RWPE2 (cell line): ENCODE data around the gene SLC22A15.
A peak's percentile ranks its signal among the peaks of the same experiment; 100 is the strongest.

ENCODE experiments used
- ATAC-seq: fragments of 200-7000 bp; cut with Tn5 transposase; 3 replicates; pipeline ENCODE4 v1.9.1; 2021; ENCODE audit warnings: low read depth
- DNase-seq: peaks from one replicate; pipeline ENCODE4 v3.0.0-alpha.2; 2020; ENCODE audit warnings: low spot score
- H3K27ac ChIP-seq: fragments of 450-650 bp; 2 replicates; pipeline ENCODE4 v1.5.1; 2017; ENCODE audit warnings: mild to moderate bottlenecking; ENCODE audit not compliant: poor library complexity, severe bottlenecking
- H3K27me3 ChIP-seq: fragments of 250-450 bp; sonication (Bioruptor Pico); 2 replicates; pipeline ENCODE4 v1.5.1; 2021; ENCODE audit warnings: mild to moderate bottlenecking, moderate library complexity; ENCODE audit not compliant: insufficient read depth, poor library complexity, severe bottlenecking
- H3K36me3 ChIP-seq: fragments of 250-450 bp; sonication (Bioruptor Pico); 2 replicates; pipeline ENCODE4 v1.5.1; 2020; ENCODE audit warnings: low read depth, mild to moderate bottlenecking, moderate library complexity
- H3K4me1 ChIP-seq: fragments of 250-450 bp; sonication (Bioruptor Pico); 2 replicates; pipeline ENCODE4 v1.5.1; 2021; ENCODE audit warnings: mild to moderate bottlenecking, moderate library complexity; ENCODE audit not compliant: insufficient read depth, poor library complexity, severe bottlenecking
- H3K4me3 ChIP-seq: fragments of 250-450 bp; sonication (Bioruptor Pico); 2 replicates; pipeline ENCODE4 v1.5.1; 2021; ENCODE audit warnings: mild to moderate bottlenecking, moderate library complexity; ENCODE audit not compliant: severe bottlenecking
- H3K9me3 ChIP-seq: fragments of 250-450 bp; sonication (Bioruptor Pico); 2 replicates; pipeline ENCODE4 v1.5.1; 2021; ENCODE audit warnings: mild to moderate bottlenecking, moderate library complexity; ENCODE audit not compliant: severe bottlenecking
- CTCF ChIP-seq: fragments of 450-650 bp; IDR thresholded peaks from one replicate; pipeline ENCODE4 v1.5.1; 2017; ENCODE audit warnings: mild to moderate bottlenecking, moderate library complexity; ENCODE audit not compliant: poor library complexity, severe bottlenecking

The SLC22A15 gene

GRCh38 chr1:116064616-116065015, 88.3 kb downstream of the SLC22A15 start:
- ATAC-seq = no peak
- DNase-seq = no peak
- no peaks in the 10 kb centered on the region for H3K9me3 ChIP-seq
- peaks cover 14% of the 10 kb centered on the region for H3K4me1 ChIP-seq
- no peak for TF ChIP-seq CTCF
- no peaks in the 10 kb centered on the region for H3K27me3 ChIP-seq
- no peak overlapping the region for H3K4me3 ChIP-seq
- H3K36me3 ChIP-seq = peaks cover 82% of the 10 kb centered on the region
- H3K27ac ChIP-seq = no peak overlapping the region

GRCh38 chr1:116066868-116067565, 90.7 kb downstream of the SLC22A15 start:
- Histone ChIP-seq H3K4me3 (no peak overlapping the region), H3K27me3 (no peaks in the 10 kb centered on the region), H3K9me3 (no peaks in the 10 kb centered on the region), H3K36me3 (peaks cover 94% of the 10 kb centered on the region), H3K4me1 (peaks cover 14% of the 10 kb centered on the region), H3K27ac (peak overlapping the region; percentile 36)
- ATAC-seq (peak; percentile 41; the same call in 1 of the 3 replicates), DNase-seq (no peak)
- no peak for TF ChIP-seq CTCF

GRCh38 chr1:116067566-116067890, 91.2 kb downstream of the SLC22A15 start:
- no peak for TF ChIP-seq CTCF
- H3K4me1 ChIP-seq = peaks cover 14% of the 10 kb centered on the region
- H3K4me3 ChIP-seq = no peak overlapping the region
- H3K36me3 ChIP-seq = peaks cover 92% of the 10 kb centered on the region
- H3K9me3 ChIP-seq = no peaks in the 10 kb centered on the region
- DNase-seq (no peak), ATAC-seq (peak; percentile 63)
- peak overlapping the region; percentile 36 for H3K27ac ChIP-seq
- no peaks in the 10 kb centered on the region for H3K27me3 ChIP-seq

- H3K27ac ChIP-seq = no peak overlapping the region
- H3K4me3 ChIP-seq = no peak overlapping the region
- peaks cover 12% of the 10 kb centered on the region for H3K4me1 ChIP-seq
- H3K36me3 ChIP-seq = peaks cover 31% of the 10 kb centered on the region
- TF ChIP-seq CTCF = no peak
- H3K27me3 ChIP-seq = no peaks in the 10 kb centered on the region
- DNase-seq (no peak), ATAC-seq (no peak)
- H3K9me3 ChIP-seq = no peaks in the 10 kb centered on the region
Observed at GRCh38 chr1:116075575-116075974, 99.3 kb downstream of the SLC22A15 start.

- H3K4me1 ChIP-seq = peaks cover 12% of the 10 kb centered on the region
- TF ChIP-seq CTCF = no peak
- no peaks in the 10 kb centered on the region for H3K9me3 ChIP-seq
- no peak for DNase-seq
- ATAC-seq = peak; percentile 50; the same call in 1 of the 3 replicates
- no peak overlapping the region for H3K27ac ChIP-seq
- H3K4me3 ChIP-seq = no peak overlapping the region
- H3K27me3 ChIP-seq = no peaks in the 10 kb centered on the region
- H3K36me3 ChIP-seq = peaks cover 27% of the 10 kb centered on the region
Observed at GRCh38 chr1:116075990-116076389, 99.7 kb downstream of the SLC22A15 start.
